Mucosa of rectum (tissue), 2 donors: ENCODE measurements around the gene NDUFA9.

Experiments
- H3K27ac ChIP-seq, 2 donors: one replicate each; pipeline ENCODE4 v1.7.0; 2013; ENCODE audit warnings: inconsistent platforms in 2 of 2, low read depth in 2 of 2, low read length in 2 of 2
- H3K27me3 ChIP-seq, 2 donors: one replicate each; pipeline ENCODE4 v1.7.0; 2013; ENCODE audit warnings: low read length in 2 of 2; ENCODE audit not compliant: control insufficient read depth in 2 of 2, insufficient read depth in 2 of 2
- H3K36me3 ChIP-seq, 2 donors: one replicate each; pipeline ENCODE4 v1.7.0; 2013; ENCODE audit warnings: low read length in 2 of 2; ENCODE audit not compliant: control insufficient read depth in 2 of 2, insufficient read depth in 2 of 2
- H3K4me1 ChIP-seq, 2 donors: one replicate each; pipeline ENCODE4 v1.7.0; 2013; ENCODE audit warnings: low read length in 2 of 2, mild to moderate bottlenecking in 1 of 2; ENCODE audit not compliant: control insufficient read depth in 2 of 2, insufficient read depth in 2 of 2
- H3K4me3 ChIP-seq, 2 donors: one replicate each; pipeline ENCODE4 v1.7.0; 2013; ENCODE audit warnings: low read length in 2 of 2
- H3K9ac ChIP-seq, 2 donors: one replicate each; pipeline ENCODE4 v1.7.0; 2013; ENCODE audit warnings: low read length in 2 of 2, low read depth in 1 of 2, mild to moderate bottlenecking in 1 of 2
- H3K9me3 ChIP-seq, 2 donors: one replicate each; pipeline ENCODE4 v1.7.0; 2013; ENCODE audit warnings: low read length in 2 of 2; ENCODE audit not compliant: control insufficient read depth in 2 of 2
- donor health status: healthy.
- donor health status: Normal muscosa, but diverticular disease.

The NDUFA9 gene

GRCh38 chr12:4628406-4628805 lies 20.5 kb upstream of the NDUFA9 start:
- Histone ChIP-seq H3K4me1 (no peaks in the 10 kb centered on the region), H3K27ac (no peak overlapping the region), H3K4me3 (no peak overlapping the region), H3K27me3 (no peaks in the 10 kb centered on the region), H3K9ac (no peak overlapping the region), H3K36me3 (no peaks in the 10 kb centered on the region), H3K9me3 (no peaks in the 10 kb centered on the region)

GRCh38 chr12:4630262-4630661 lies 18.7 kb upstream of the NDUFA9 start:
- H3K9ac ChIP-seq = no peak overlapping the region
- H3K4me3 ChIP-seq = no peak overlapping the region
- H3K27me3 ChIP-seq = no peaks in the 10 kb centered on the region
- no peaks in the 10 kb centered on the region for H3K9me3 ChIP-seq
- no peaks in the 10 kb centered on the region for H3K4me1 ChIP-seq
- H3K27ac ChIP-seq = no peak overlapping the region
- H3K36me3 ChIP-seq = no peaks in the 10 kb centered on the region

- Histone ChIP-seq H3K9me3 (no peaks in the 10 kb centered on the region), H3K36me3 (no peaks in the 10 kb centered on the region)
These were observed 5.2 kb upstream of the NDUFA9 start for GRCh38 chr12:4643747-4644146.

GRCh38 chr12:4645023-4645422 lies 3.9 kb upstream of the NDUFA9 start:
- H3K9ac ChIP-seq = no peak overlapping the region
- H3K27ac ChIP-seq = no peak overlapping the region
- H3K9me3 ChIP-seq = no peaks in the 10 kb centered on the region
- H3K4me3 ChIP-seq = no peak overlapping the region
- no peaks in the 10 kb centered on the region for H3K27me3 ChIP-seq
- H3K36me3 ChIP-seq = no peaks in the 10 kb centered on the region
- peaks cover 5 to 11% of the 10 kb centered on the region in 2 donors for H3K4me1 ChIP-seq

More at GRCh38 chr12:4643747-4644146, 5.2 kb upstream of the NDUFA9 start:
- no peak overlapping the region for H3K9ac ChIP-seq
- no peak overlapping the region for H3K4me3 ChIP-seq
- H3K27ac ChIP-seq = no peak overlapping the region
- no peaks in the 10 kb centered on the region for H3K27me3 ChIP-seq
- peaks cover 0 to 4% of the 10 kb centered on the region in 2 donors for H3K4me1 ChIP-seq

- peak overlapping the region; percentile 82 to 84 for H3K27ac ChIP-seq
- peaks cover 8 to 15% of the 10 kb centered on the region in 2 donors for H3K4me1 ChIP-seq
- H3K9ac ChIP-seq = peak overlapping the region; percentile 73 to 82
- H3K36me3 ChIP-seq = no peaks in the 10 kb centered on the region
- H3K4me3 ChIP-seq = peak overlapping the region; percentile 81 to 94
- H3K9me3 ChIP-seq = no peaks in the 10 kb centered on the region
- no peaks in the 10 kb centered on the region for H3K27me3 ChIP-seq
These were observed 812 bp upstream of the NDUFA9 start for GRCh38 chr12:4648104-4648500.

GRCh38 chr12:4649358-4649661 lies 396 bp downstream of the NDUFA9 start:
- Histone ChIP-seq H3K9ac (peak overlapping the region; percentile 73 to 82), H3K36me3 (peaks cover 2 to 3% of the 10 kb centered on the region in 2 donors), H3K27ac (peak overlapping the region; percentile 82 to 84), H3K27me3 (no peaks in the 10 kb centered on the region), H3K9me3 (no peaks in the 10 kb centered on the region), H3K4me1 (peaks cover 8 to 15% of the 10 kb centered on the region in 2 donors), H3K4me3 (peak overlapping the region; percentile 81 to 94)

GRCh38 chr12:4653257-4653656 lies 4.3 kb downstream of the NDUFA9 start:
- no peak overlapping the region for H3K9ac ChIP-seq
- no peak overlapping the region for H3K27ac ChIP-seq
- peaks cover 28 to 35% of the 10 kb centered on the region in 2 donors for H3K36me3 ChIP-seq
- H3K9me3 ChIP-seq = no peaks in the 10 kb centered on the region
- H3K4me3 ChIP-seq = no peak overlapping the region
- peaks cover 8 to 11% of the 10 kb centered on the region in 2 donors for H3K4me1 ChIP-seq
- no peaks in the 10 kb centered on the region for H3K27me3 ChIP-seq

- H3K4me1 ChIP-seq = peaks cover 8 to 10% of the 10 kb centered on the region in 2 donors
- no peak overlapping the region for H3K9ac ChIP-seq
- peaks cover 30 to 39% of the 10 kb centered on the region in 2 donors for H3K36me3 ChIP-seq
- no peak overlapping the region for H3K27ac ChIP-seq
- H3K27me3 ChIP-seq = no peaks in the 10 kb centered on the region
- H3K4me3 ChIP-seq = no peak overlapping the region
- no peaks in the 10 kb centered on the region for H3K9me3 ChIP-seq
These were observed 4.8 kb downstream of the NDUFA9 start for GRCh38 chr12:4653691-4654090.

GRCh38 chr12:4663971-4664505 lies 15.1 kb downstream of the NDUFA9 start:
- peaks cover 76 to 79% of the 10 kb centered on the region in 2 donors for H3K36me3 ChIP-seq

GRCh38 chr12:4665236-4665635 lies 16.3 kb downstream of the NDUFA9 start:
- H3K4me3 ChIP-seq = no peak overlapping the region
- no peaks in the 10 kb centered on the region for H3K9me3 ChIP-seq
- no peaks in the 10 kb centered on the region for H3K4me1 ChIP-seq
- H3K36me3 ChIP-seq = peaks cover 76 to 78% of the 10 kb centered on the region in 2 donors
- no peak overlapping the region for H3K9ac ChIP-seq
- no peak overlapping the region for H3K27ac ChIP-seq
- H3K27me3 ChIP-seq = no peaks in the 10 kb centered on the region

More at GRCh38 chr12:4663971-4664505, 15.1 kb downstream of the NDUFA9 start:
- Histone ChIP-seq H3K27me3 (no peaks in the 10 kb centered on the region), H3K4me3 (no peak overlapping the region), H3K9me3 (no peaks in the 10 kb centered on the region), H3K27ac (no peak overlapping the region), H3K9ac (no peak overlapping the region), H3K4me1 (no peaks in the 10 kb centered on the region)

GRCh38 chr12:4679711-4680110 lies 30.8 kb downstream of the NDUFA9 start:
- Histone ChIP-seq H3K4me1 (no peaks in the 10 kb centered on the region), H3K9me3 (no peaks in the 10 kb centered on the region)

More at GRCh38 chr12:4679711-4680110, 30.8 kb downstream of the NDUFA9 start:
- Histone ChIP-seq H3K36me3 (peaks cover 22 to 26% of the 10 kb centered on the region in 2 donors), H3K9ac (no peak overlapping the region), H3K4me3 (no peak overlapping the region), H3K27me3 (no peaks in the 10 kb centered on the region), H3K27ac (no peak overlapping the region)
